ENCODE results near the gene TMEM209. TPM values are rescaled to one million over a fixed set of nuclear protein-coding genes. Genes with fewer than 3 reads are reported as not detected.

Gene TMEM209
- total and polyA plus RNA-seq, 4 donors = 4.5 to 10.1 (median 9.0) TPM

- Histone ChIP-seq H3K36me3 (ENCODE audit: control insufficient read depth in 4 of 4, insufficient read depth in 3 of 4, low read depth in 1 of 4, low read length in 3 of 4) (no peaks in the 10 kb centered on the region), H3K4me3 (ENCODE audit: low read depth in 1 of 3, low read length in 3 of 3) (no peak overlapping the region), H3K27me3 (ENCODE audit: control insufficient read depth in 4 of 4, insufficient read depth in 4 of 4, low read length in 3 of 4) (no peaks in the 10 kb centered on the region), H3K9me3 (ENCODE audit: control insufficient read depth in 4 of 4, low read length in 3 of 4) (no peaks in the 10 kb centered on the region), H3K9ac (ENCODE audit: low read depth in 1 of 2, low read length in 2 of 2) (no peak overlapping the region), H3K27ac (ENCODE audit: low read depth in 1 of 2, low read length in 2 of 2) (no peak overlapping the region), H3K4me1 (ENCODE audit: control insufficient read depth in 4 of 4, insufficient read depth in 4 of 4, low read length in 3 of 4) (no peaks in the 10 kb centered on the region)
- WGBS = 91% methylated on average over 9 of the region's 9 CpGs
- no peak for TF ChIP-seq ATF3 (IDR thresholded peaks at IDR 0.05)
- TF ChIP-seq RXRA (IDR thresholded peaks at IDR 0.05) = no peak
- no peak for TF ChIP-seq JUND (IDR thresholded peaks at IDR 0.05)
- TF ChIP-seq CTCF (IDR thresholded peaks at IDR 0.05; ENCODE audit: low read depth, low read length, missing input control) = no peak
- TF ChIP-seq SP1 (IDR thresholded peaks at IDR 0.05) = no peak
- TF ChIP-seq EGR1 (IDR thresholded peaks at IDR 0.05; ENCODE audit: low read depth in 2 of 2) = no peak
- no peak for TF ChIP-seq HNF4G (IDR thresholded peaks at IDR 0.05)
- no peak for TF ChIP-seq HNF4A (conservative IDR thresholded peaks at IDR 0.05)
- no peak for TF ChIP-seq NR2F2 (IDR thresholded peaks at IDR 0.05)
- TF ChIP-seq FOXA1 (IDR thresholded peaks at IDR 0.05) = no peak
- no peak for TF ChIP-seq RAD21 (IDR thresholded peaks at IDR 0.05)
- TF ChIP-seq REST (IDR thresholded peaks at IDR 0.05) = no peak
- no peak for DNase-seq (ENCODE audit: low spot score)
These were observed 10.8 kb upstream of the TMEM209 start for GRCh38 chr7:130216025-130216424.

GRCh38 chr7:130213828-130214227 is 8.6 kb upstream of the TMEM209 start:
- H3K9me3 ChIP-seq (ENCODE audit: control insufficient read depth in 4 of 4, low read length in 3 of 4) = no peaks in the 10 kb centered on the region
- H3K27me3 ChIP-seq (ENCODE audit: control insufficient read depth in 4 of 4, insufficient read depth in 4 of 4, low read length in 3 of 4) = no peaks in the 10 kb centered on the region
- H3K27ac ChIP-seq (ENCODE audit: low read depth in 1 of 2, low read length in 2 of 2) = no peak overlapping the region
- H3K4me3 ChIP-seq (ENCODE audit: low read depth in 1 of 3, low read length in 3 of 3) = no peak overlapping the region
- no peaks in the 10 kb centered on the region for H3K36me3 ChIP-seq (ENCODE audit: control insufficient read depth in 4 of 4, insufficient read depth in 3 of 4, low read depth in 1 of 4, low read length in 3 of 4)
- 72% methylated on average over 1 of the region's 1 CpG for WGBS
- H3K4me1 ChIP-seq (ENCODE audit: control insufficient read depth in 4 of 4, insufficient read depth in 4 of 4, low read length in 3 of 4) = no peaks in the 10 kb centered on the region
- H3K9ac ChIP-seq (ENCODE audit: low read depth in 1 of 2, low read length in 2 of 2) = no peak overlapping the region
- DNase-seq (ENCODE audit: low spot score) = no peak
- no peak for TF ChIP-seq TAF1 (conservative IDR thresholded peaks at IDR 0.05)
- no peak for TF ChIP-seq RAD21 (IDR thresholded peaks at IDR 0.05)
- no peak for TF ChIP-seq JUND (IDR thresholded peaks at IDR 0.05)
- TF ChIP-seq HNF4A (conservative IDR thresholded peaks at IDR 0.05) = no peak
- no peak for TF ChIP-seq SP1 (IDR thresholded peaks at IDR 0.05)
- no peak for TF ChIP-seq ZBTB33 (IDR thresholded peaks at IDR 0.05)
- no peak for TF ChIP-seq FOXA1 (IDR thresholded peaks at IDR 0.05)
- no peak for TF ChIP-seq YY1 (IDR thresholded peaks at IDR 0.05)
- TF ChIP-seq REST (IDR thresholded peaks at IDR 0.05) = no peak
- no peak for TF ChIP-seq ATF3 (IDR thresholded peaks at IDR 0.05)
- no peak for TF ChIP-seq MAX (IDR thresholded peaks at IDR 0.05)
- no peak for TF ChIP-seq CTCF (IDR thresholded peaks at IDR 0.05; ENCODE audit: low read depth, low read length, missing input control)
- no peak for TF ChIP-seq FOXA2 (IDR thresholded peaks at IDR 0.05)
- no peak for TF ChIP-seq EGR1 (IDR thresholded peaks at IDR 0.05; ENCODE audit: low read depth in 2 of 2)
- no peak for TF ChIP-seq RXRA (IDR thresholded peaks at IDR 0.05)
- TF ChIP-seq NR2F2 (IDR thresholded peaks at IDR 0.05) = no peak
